ENCODE measurements around the gene NFATC2.
A peak's percentile ranks its signal among the peaks of the same experiment; 100 is the strongest.
"Not testable (repeated sequence)": the region's sequence is repeated elsewhere in the genome, so short reads cannot be mapped to it uniquely, and the experiment has no call there.

Gene NFATC2

DNA sequence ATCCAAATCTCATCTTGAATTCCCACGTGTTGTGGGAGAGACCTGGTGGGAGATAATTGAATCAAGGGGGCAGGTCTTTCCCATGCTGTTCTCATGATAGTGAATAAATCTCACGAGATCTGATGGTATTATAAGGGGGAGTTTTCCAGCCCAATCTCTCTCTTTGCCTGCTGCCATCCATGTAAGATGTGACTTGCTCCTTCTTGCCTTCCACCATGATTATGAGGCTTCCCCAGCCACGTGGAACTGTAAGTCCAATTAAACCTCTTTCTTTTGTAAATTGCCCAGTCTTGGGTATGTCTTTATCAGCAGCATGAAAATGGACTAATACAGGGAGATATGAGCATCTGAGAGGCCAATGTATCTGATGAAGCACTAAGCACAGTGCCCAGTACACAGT lies 26.0 kb upstream of the NFATC2 start:
- DNase-seq (ENCODE audit: low read depth): not testable (repeated sequence)

DNA sequence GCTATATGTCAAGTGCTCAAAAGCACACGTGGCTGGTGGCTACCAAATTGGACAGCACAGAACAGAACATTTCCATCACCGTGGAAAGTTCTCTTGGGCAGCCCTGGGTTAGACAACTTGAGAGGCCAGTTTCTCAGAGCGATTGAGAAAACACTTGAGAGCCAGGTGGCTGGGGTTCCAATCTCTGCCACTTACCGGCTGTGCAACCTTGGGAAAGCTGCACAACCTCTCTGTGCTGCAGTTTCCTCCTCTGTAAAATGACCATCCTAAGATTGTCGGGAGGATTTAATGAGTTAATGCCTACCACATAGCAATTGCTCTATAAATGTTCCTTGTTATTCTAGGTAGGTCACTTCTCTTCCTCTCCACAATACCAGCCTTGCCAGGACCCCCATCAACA lies 25.1 kb upstream of the NFATC2 start:
- no peak for DNase-seq (ENCODE audit: low read depth)

DNA sequence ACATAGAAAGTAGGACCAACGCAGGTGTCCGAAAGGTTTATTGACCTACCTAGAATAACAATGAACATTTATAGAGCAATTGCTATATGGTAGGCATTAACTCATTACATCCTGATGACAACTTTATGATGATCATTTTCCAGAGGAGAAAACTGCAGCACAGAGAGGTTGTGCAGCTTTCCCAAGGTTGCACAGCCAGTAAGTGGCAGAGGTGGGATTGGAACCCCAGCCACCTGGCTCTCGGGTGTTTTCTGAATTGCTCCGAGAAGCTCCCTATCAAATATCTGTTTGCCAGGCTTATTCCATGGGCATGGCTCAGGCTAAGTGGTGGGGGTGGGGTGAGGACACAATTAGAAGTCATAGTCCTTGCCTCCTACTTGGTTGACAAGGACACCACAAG lies 24.1 kb upstream of the NFATC2 start:
- no peak for DNase-seq (ENCODE audit: low read depth)

DNA sequence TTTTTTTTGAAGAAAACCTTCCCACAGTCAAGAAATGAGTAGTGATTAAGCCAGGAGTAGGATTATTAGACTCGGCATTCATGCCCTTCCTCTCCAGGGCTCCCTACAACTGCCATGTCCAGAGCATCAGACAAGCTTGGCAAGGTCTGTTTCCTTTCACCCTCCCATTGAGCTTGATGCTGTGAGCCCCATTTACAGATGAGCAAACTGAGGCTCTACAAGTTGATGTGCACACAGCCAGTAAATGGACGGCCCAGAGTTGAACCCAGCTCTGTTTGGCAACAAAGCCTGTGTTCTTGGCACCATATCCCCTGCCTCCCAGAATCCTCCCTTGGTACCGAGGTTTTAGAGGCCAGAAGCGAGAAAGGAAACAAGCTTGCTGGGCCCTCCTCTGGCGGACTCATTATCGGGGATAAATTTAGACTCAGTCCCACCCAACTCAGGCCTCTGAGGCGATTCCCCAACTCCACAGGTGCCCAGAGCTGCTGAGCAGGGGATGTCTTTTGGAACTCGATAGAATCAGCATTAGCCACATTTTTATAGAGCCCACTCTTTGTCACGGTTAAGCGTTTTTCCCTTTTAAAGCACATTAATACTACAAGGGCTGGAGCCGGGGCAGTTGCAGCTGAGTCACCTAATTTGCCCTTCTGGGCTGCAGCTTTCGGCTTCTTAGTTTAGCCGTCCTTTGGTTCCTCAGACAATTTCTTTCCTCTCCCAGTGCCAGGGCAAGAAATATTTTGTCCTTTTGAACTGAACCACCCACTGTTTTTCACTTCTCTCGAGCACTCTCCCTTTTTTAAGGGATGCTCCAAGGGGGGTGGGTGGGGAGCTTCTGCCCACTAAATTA lies 23.0 kb upstream of the NFATC2 start:
- DNase-seq (ENCODE audit: low read depth): no peak

DNA sequence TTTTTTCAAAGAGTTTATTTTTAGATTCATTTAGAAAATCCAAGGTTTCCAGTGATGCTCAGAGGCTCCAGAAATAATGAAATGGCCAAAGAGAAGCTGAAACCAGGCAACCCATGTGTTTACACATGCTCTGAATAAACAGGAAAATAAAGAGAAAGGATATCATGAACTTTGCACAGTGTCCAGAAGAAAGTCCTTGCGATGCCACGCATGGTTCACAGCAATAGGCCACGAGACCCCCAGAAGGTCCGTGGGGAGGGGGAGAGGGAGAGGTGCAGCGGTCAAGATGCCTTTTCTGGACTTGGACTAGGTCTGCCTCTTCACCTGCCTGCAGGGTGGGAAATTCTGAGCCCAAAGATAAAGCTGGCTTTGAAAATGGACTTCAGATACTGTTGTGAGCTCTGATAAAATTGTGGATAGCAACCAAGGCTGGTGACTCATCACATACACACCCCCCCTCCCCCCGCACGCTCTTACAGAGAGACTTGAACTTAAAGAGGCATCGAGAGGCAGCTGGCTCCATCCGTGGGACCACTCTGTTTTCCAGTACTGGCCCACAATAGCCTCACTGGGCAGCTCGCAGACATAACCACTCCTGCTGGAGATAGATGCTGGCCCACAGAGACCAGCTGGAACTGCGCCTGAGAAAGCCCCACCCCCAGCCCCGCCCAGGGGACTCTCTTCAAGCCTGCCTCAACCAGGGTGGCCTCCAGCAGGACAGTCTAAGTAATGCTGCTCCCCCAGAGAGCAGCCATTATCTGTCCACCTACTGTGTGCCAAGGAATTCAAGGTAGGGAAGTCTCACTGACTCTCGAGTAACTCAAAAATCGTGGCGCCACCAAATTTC lies 21.2 kb upstream of the NFATC2 start:
- no peak for DNase-seq (ENCODE audit: low read depth)

DNA sequence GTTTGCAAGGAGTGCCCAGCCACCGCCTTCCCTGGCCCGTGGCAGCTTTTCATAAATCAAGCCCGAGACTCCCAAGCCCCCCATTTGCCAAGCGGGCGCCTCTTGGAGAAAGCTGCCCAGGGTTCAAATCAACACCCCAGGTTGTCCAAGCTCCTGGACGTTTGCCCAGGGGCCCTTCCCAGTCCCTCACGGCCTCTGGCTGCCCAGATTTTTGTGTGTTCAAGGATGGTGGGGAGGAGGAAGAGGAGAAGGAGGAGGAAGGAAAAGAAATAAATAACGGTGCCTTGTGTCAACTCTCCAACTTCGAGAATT lies 20.6 kb upstream of the NFATC2 start:
- DNase-seq (ENCODE audit: low read depth): no peak

DNA sequence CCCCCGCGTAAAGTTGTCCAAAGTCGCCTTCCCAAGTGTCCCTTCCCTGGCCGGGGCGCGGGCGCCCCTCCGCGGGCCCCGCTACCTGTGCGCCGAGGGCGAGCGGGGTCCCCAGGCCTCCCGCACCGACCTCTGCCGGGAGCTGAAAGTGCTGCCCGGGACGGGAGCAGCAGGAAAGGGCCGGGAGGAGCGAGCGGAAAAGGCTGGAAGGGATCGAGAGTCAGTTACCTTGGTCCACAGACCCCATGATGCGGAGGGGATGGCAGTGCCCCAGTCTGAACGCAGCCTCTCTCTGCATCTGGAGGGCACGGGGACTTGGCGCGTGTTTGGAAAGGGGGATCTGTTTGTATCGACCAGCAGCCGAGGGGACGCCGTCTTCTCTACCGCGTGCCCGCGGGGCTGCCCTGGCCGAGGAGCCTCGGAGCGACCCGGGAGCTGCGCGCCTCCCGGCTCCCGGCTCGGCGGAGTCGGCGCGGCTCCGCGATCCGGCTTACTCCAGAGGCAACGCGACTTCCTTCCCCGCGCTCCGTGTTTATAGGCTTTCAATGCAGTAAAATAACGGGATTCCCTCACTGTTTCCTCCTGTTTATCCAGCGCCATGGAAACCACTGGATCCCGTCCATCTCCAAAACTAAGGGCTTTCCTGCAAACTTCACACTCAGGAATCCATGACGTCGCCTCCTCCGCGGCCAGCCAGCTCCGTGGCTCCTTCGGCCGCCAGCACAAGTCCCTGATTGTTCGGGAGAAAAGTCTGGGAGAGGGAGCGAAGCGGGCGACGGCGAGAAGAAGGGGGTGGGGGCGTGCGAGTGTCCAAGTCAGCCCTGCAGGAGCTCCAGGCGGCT lies 20.0 kb upstream of the NFATC2 start:
- DNase-seq (ENCODE audit: low read depth): no peak

DNA sequence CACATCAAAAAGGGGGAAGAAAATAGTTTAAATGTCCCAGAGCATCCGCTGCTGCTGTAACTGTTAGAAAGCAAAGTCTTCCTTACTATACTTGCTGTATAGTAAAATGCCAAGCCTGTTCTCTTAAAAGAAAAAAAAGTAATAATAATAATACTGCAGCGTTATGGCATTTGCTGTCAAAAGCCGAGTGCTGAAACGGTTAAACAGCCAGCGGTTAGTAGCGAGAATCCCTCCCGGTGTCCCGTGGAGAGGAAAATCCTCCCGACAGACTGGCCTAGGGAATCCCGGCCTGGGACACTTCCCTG lies 19.5 kb upstream of the NFATC2 start:
- no peak for DNase-seq (ENCODE audit: low read depth)

DNA sequence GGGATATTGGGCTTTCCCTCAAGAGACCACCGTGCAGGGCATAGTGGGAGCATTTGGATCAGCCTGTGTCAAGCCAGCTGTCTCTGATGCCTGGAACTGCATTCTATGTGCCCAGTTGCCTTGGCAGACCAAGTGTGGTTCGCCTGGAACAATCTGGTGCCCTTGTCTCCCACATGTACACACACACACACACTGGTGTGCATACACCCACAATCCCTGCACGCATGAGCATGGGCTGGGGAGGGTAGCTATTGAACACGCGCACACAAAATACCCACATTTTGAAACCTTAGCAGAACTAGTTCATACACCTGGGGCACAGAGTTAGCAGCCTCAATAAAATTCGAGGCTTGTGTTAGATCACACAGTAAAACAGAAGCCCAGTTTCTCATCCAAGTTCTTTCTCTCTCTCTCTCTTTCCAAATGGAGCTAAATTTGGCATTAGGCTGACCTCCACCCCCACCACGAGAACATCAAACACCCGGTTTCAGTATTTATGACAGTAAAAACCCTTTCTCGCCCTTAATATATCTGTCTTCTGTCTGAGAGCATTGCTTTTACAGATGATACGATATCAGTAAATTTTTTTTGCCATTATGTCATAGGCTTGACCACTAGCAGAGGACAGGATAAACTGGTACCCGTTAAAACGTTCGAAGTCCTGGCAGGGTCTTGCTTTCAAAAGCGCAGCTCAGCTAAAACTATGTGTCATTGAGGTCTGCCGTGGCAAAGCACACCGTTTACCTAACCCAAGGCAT lies 18.2 kb upstream of the NFATC2 start:
- no peak for DNase-seq (ENCODE audit: low read depth)

DNA sequence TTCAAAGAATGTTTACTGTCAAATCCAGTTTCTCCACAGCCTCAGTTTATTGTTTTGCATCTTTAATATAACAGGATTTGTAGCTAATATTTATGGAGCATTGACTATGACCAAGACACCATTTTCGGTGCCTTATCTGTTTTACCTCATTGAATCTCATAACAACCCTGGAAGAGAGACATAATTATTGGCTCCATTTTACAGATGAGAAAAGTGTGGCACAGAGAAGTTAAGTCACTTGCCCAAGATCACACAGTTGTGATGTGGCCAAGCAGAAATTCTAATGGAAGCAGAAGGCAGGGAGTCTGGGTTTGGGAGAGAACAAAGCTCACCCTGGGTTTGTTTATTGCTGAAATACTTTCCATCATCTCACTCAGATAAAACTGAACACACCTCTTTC lies 17.5 kb upstream of the NFATC2 start:
- DNase-seq (ENCODE audit: low read depth): no peak

DNA sequence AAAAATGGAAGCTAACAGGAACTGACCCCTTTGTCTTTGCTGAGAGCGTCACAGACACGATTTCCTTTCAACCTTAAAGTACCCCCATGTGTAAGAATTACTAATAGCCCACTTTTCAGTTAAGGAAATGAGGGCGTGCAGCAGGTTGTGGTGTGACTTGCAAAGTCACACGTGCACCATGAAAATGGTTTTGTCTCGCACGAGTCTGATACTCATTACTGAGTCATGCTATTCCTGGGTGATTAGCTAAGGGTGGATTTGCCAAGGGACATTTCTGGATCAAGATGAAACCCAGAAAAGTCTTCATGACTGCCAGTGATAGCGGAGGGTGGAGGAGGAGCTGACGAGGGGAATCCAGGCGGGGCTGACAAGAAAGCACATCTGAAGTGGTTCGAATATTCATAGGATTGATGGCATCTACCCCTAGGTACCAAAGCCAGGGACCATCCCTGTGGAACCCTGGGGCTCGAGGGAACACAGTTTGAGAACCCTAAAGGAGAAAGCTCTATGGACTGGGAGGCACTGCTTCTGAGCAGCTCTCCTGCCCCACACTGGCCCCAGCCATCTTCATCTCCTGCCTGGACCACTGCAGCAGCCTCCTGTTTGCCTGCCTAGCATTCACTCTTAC lies 12.1 kb upstream of the NFATC2 start:
- no peak for DNase-seq (ENCODE audit: low read depth)

DNA sequence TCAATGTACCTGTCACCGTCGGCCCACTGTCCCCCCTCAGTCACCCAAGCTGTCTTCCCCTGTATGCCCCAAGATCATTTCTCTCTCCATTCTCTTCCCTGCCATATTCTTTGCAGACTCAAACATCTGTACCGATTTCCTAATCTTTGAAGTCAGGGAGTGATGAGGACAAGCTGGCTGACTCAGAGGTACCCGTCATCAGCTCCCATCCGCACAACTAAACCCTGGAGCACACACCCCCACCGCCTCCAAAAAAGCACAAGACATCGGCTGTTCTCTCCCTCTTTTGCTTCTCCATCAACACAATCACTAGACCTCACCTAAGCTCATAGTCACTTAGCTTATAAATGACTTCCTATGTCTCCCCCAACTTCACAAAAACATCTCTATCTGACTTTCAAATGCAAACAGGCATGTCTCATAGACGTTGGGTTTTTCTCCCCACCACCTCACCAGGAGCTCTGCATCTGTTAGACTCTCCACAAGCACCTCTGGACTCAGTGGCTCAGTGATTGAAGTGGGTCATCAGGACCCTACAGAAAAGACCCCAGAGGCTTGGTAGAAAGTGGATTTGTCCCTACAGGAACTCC lies 11.5 kb upstream of the NFATC2 start:
- DNase-seq (ENCODE audit: low read depth): no peak

DNA sequence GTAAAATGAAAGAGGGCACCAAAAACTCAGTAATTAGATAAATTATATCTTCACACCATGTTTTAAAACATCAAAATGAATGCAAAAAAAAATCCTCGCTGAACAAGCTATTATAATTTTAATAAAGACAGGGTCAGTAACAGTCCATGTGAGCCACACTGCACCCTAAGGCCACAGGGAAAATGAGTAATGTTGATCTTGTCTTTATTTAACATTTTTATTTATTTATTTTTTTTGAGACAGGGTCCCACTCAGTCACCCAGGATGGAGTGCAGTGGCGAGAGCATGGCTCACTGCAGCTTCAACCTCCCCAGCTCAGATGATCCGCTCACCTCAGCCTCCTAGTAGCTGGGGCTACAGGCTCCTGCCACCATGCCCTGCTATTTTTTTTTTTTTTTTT lies 8.7 kb upstream of the NFATC2 start:
- no peak for DNase-seq (ENCODE audit: low read depth)

DNA sequence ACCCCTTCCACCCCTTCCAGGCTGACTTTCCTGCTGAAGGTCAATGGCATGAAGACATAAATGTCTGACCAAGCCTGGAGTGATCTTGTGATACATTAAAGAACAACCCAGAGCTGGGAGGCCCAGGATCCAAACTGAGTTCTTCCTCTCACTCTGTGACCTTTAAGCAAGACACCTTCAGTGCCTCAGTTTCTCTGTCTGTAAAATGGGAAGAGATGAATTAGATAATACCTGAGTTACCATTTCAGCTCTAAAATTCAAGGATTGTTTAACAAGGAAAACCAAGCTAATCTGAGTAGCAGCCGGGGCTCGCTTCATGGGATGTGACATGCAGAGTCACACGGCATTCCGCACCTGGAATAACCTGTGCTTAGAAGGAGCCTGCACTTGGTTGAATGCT lies 7.0 kb upstream of the NFATC2 start:
- DNase-seq (ENCODE audit: low read depth): no peak

DNA sequence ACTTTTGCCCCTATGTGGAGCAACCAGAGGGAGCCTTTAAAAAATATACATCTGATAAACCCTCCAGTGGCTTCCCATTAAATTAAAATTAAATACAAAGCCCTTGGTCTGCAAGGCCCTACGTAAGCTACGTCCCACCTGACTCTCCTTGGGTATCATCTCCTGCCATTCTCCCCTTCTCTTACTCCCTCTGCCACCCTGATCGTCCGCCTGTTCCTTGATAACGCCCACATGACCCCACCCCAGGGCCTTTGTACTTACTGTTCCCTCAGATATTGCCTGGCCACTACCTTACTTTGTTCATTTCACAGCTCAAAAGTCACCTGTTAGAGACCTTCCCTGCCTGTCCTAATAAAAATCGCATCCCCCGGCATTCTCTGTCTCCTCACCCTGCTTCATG lies 5.4 kb upstream of the NFATC2 start:
- DNase-seq (ENCODE audit: low read depth): no peak

DNA sequence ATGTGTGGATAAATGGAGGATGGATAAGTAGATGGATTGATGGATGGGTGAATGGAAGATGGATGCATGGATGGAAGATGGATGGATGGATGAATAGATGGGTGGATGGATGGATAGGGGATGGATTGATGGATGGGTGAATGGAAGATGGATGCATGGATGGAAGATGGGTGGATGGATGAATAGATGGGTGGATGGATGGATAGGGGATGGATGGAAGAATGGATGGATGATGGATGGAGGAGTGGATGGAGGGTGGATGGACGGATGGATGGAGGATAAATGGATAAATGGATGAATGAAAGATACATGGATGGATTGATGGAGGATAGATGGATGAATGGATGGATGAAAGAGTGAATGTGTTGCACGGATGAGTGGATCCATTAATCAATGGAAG lies 3.0 kb upstream of the NFATC2 start:
- no peak for DNase-seq (ENCODE audit: low read depth)

DNA sequence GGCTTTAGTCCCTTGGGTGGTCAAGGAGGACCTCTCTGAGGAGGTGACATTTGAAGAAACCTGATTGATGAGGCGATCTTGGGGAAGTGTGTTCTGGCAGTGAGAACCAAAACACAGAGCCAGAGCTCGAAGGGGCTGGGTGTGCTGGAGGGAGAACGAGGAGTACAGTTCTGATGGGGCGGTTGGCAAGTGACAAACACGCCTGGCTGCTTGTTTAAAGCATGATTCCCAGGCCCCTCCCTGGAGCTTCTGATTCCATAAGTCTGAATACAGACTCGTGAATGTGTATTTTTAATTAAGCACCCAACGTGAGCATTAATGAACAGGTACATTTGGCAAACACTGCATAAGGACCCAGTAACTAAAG lies 886 bp upstream of the NFATC2 start:
- DNase-seq (ENCODE audit: low read depth): no peak

DNA sequence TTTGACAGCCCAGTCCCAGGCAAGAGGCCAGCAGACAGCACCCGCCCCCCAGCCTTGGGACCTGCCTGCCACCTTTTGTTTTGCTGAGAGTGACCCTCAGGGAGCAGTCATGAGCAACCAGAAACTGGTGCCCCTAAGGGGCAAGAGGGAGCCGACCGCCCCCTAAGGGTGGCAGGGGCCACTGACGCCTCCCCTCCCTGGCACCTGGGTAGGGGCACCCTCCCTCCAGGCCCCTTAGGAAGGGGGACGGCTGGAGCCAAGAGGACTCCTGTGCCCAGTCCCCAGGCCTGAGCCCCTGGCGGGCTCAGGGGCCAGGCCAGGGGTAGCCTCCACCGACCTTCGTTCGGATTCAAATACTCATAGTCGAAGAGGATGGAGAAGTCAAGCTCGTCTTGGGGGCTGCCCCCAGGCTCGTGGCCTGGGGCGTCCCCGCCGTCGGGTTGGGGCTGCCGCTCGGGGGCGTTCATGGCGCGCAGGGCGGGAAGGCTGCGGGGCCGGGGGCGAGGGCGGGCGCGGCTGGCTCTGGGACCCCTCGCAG lies 417 bp downstream of the NFATC2 start:
- DNase-seq (ENCODE audit: low read depth): peak; percentile 41

DNA sequence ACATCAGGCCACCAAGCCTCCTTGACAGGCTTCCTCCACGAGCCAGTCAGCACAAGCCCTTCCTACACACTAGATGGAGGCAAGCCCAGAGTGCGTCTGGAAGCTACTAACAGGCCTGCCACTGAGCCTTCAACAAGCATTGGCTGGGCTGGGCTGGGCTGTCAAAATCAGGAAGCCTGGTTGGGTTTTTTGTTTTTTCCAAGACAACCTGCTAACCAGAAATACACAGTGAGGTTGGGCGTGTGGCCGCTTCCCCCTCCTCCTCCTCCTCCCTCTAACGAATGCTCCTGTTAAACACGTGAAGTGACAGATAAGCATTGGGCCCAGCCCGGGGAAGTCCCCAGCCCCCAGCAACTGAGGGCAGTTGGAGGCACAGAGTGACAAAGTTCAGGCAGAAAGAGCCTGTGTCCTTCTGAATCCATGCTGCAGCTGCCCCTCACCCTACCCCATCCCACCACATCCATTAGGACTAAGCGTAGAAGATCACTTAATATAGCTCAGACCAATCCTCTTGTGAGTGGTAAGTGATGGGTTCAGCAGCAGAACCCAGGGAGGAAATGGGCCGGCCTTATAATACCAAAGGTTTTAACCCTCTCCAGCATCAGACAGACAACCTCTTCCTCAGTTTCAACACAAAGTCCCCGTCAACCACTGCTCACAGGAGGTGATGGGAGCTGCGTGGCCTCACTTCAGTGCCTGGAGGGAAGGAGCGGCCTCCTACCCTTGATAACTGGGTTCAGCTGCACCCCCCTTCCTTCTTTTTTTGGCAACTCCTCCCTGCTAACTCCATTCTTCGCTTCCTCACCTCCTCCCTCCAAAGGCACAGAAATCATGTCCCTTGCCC lies 1.1 kb downstream of the NFATC2 start:
- DNase-seq (ENCODE audit: low read depth): peak; percentile 71

DNA sequence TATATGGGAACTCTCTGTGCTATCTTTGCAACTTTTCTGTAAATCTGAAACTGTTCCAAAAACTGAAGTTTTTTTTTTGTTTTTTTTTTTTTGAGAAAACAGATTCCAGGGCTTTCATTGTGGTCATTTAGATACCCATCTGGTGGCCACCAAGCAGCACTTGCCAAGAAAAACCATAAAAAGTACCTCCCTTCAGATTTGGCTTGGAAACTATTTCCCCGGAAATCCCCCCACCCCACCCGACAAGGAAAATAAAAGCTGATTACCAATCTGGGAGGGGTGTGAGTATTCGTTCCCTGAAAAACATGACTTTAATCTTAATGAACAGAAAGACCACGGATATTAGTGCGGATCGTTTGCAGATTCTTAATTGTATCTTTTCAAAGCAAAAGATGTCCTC lies 1.9 kb downstream of the NFATC2 start:
- DNase-seq (ENCODE audit: low read depth): no peak

Data from stimulated activated CD8-positive, alpha-beta memory T cell treated with anti-CD3 and anti-CD28 coated beads, Interleukin-12 subunit alpha, Interleukin-12 subunit beta, amount 100 ng/mL, for 4 hours (primary cell).